Chondrocyte (in vitro differentiated cells): ENCODE measurements around the gene MACC1. TPM values are rescaled to one million over a fixed set of nuclear protein-coding genes. Genes with fewer than 3 reads are reported as not detected.
"Not testable (repeated sequence)": the region's sequence is repeated elsewhere in the genome, so short reads cannot be mapped to it uniquely, and the experiment has no call there.

Source experiments
- DNase-seq: peaks from one replicate; pipeline ENCODE4 v3.0.0; 2021; ENCODE audit warnings: mixed read lengths, low spot score
- H3K27ac Mint-ChIP-seq: one replicate; pipeline ENCODE4 v1.8.0; 2021; ENCODE audit warnings: mild to moderate bottlenecking, moderate library complexity, mixed read lengths; ENCODE audit not compliant: unreplicated experiment
- H3K27me3 Mint-ChIP-seq: 2 replicates; pipeline ENCODE4 v1.8.0; 2021; ENCODE audit warnings: low read depth, mixed read lengths
- H3K36me3 Mint-ChIP-seq: 2 replicates; pipeline ENCODE4 v1.8.0; 2021; ENCODE audit warnings: low read depth, mixed read lengths
- H3K4me1 Mint-ChIP-seq: 2 replicates; pipeline ENCODE4 v1.8.0; 2021; ENCODE audit warnings: low read depth, mild to moderate bottlenecking, mixed read lengths
- H3K4me3 Mint-ChIP-seq: one replicate; pipeline ENCODE4 v1.8.0; 2021; ENCODE audit warnings: mild to moderate bottlenecking, moderate library complexity, mixed read lengths; ENCODE audit not compliant: unreplicated experiment
- H3K9me3 Mint-ChIP-seq: 2 replicates; pipeline ENCODE4 v1.8.0; 2021; ENCODE audit warnings: low read depth, mixed read lengths
- CTCF ChIP-seq: fragments of 200-600 bp; sonication (generic); IDR thresholded peaks from 2 replicates; pipeline ENCODE4 v1.5.0; 2021; ENCODE audit warnings: antibody characterized with exemption, mild to moderate bottlenecking, moderate library complexity
- total RNA-seq: library from RNA; stranded (reverse); gene quantifications from 3 replicates; pipeline ENCODE4 v1.2.1, GENCODE V29; 2021

MACC1 gene
- total RNA-seq, 1 donor from 2014 or later: not detected

- Mint-ChIP-seq H3K4me3 (no peak overlapping the region), H3K27ac (no peak overlapping the region), H3K27me3 (no peaks in the 10 kb centered on the region), H3K4me1 (peaks cover 2% of the 10 kb centered on the region), H3K9me3 (peaks cover 7% of the 10 kb centered on the region), H3K36me3 (peaks cover 2% of the 10 kb centered on the region)
- TF ChIP-seq CTCF: no peak
- no peak for DNase-seq
Measured at GRCh38 chr7:20188567-20188966, 28.6 kb downstream of the MACC1 start.

GRCh38 chr7:20187850-20188249, 29.3 kb downstream of the MACC1 start:
- DNase-seq, H3K27ac Mint-ChIP-seq, H3K36me3 Mint-ChIP-seq, H3K27me3 Mint-ChIP-seq, H3K9me3 Mint-ChIP-seq, H3K4me1 Mint-ChIP-seq, H3K4me3 Mint-ChIP-seq: not testable (repeated sequence)

GRCh38 chr7:20185988-20186387, 31.2 kb downstream of the MACC1 start:
- H3K27ac Mint-ChIP-seq: no peak overlapping the region
- no peak for TF ChIP-seq CTCF
- H3K4me1 Mint-ChIP-seq: no peaks in the 10 kb centered on the region
- DNase-seq: no peak
- H3K9me3 Mint-ChIP-seq: peaks cover 7% of the 10 kb centered on the region
- peaks cover 2% of the 10 kb centered on the region for H3K36me3 Mint-ChIP-seq
- no peak overlapping the region for H3K4me3 Mint-ChIP-seq
- H3K27me3 Mint-ChIP-seq: no peaks in the 10 kb centered on the region

GRCh38 chr7:20183086-20183485, 34.1 kb downstream of the MACC1 start:
- H3K9me3 Mint-ChIP-seq: no peaks in the 10 kb centered on the region
- no peak overlapping the region for H3K27ac Mint-ChIP-seq
- H3K36me3 Mint-ChIP-seq: no peaks in the 10 kb centered on the region
- TF ChIP-seq CTCF: no peak
- H3K27me3 Mint-ChIP-seq: no peaks in the 10 kb centered on the region
- DNase-seq: no peak
- no peaks in the 10 kb centered on the region for H3K4me1 Mint-ChIP-seq
- H3K4me3 Mint-ChIP-seq: no peak overlapping the region

- Mint-ChIP-seq H3K27me3 (no peaks in the 10 kb centered on the region), H3K36me3 (no peaks in the 10 kb centered on the region), H3K27ac (no peak overlapping the region), H3K9me3 (no peaks in the 10 kb centered on the region), H3K4me1 (no peaks in the 10 kb centered on the region), H3K4me3 (no peak overlapping the region)
- no peak for DNase-seq
- TF ChIP-seq CTCF: no peak
Measured at GRCh38 chr7:20176578-20177242, 40.5 kb downstream of the MACC1 start.

- H3K27ac Mint-ChIP-seq: no peak overlapping the region
- H3K36me3 Mint-ChIP-seq: no peaks in the 10 kb centered on the region
- no peak for TF ChIP-seq CTCF
- H3K4me3 Mint-ChIP-seq: no peak overlapping the region
- H3K9me3 Mint-ChIP-seq: no peaks in the 10 kb centered on the region
- H3K27me3 Mint-ChIP-seq: no peaks in the 10 kb centered on the region
- no peak for DNase-seq
- no peaks in the 10 kb centered on the region for H3K4me1 Mint-ChIP-seq
Measured at GRCh38 chr7:20173828-20174227, 43.4 kb downstream of the MACC1 start.
